H9 (cell line): ENCODE measurements around the gene TMEM39B. TPM values are rescaled to one million over a fixed set of nuclear protein-coding genes. Genes with fewer than 3 reads are reported as not detected.
A peak's percentile ranks its signal among the peaks of the same experiment; 100 is the strongest.

Experiments
- DNase-seq: peaks from one replicate; pipeline ENCODE4 v3.0.0-alpha.2; 2017
- H2AFZ ChIP-seq: one replicate; pipeline ENCODE4 v1.6.1; 2013; ENCODE audit warnings: mild to moderate bottlenecking, low read length, control low read depth, moderate library complexity
- H2AK5ac ChIP-seq: 2 replicates; pipeline ENCODE4 v1.6.1; 2013; ENCODE audit warnings: low read length, control low read depth, mixed read lengths; ENCODE audit not compliant: insufficient read length
- H2BK120ac ChIP-seq: one replicate; pipeline ENCODE4 v1.6.1; 2013; ENCODE audit warnings: low read depth, mild to moderate bottlenecking, low read length, control low read depth, inconsistent platforms; ENCODE audit not compliant: poor library complexity, severe bottlenecking
- H2BK12ac ChIP-seq: 2 replicates; pipeline ENCODE4 v1.6.1; 2013; ENCODE audit warnings: low read length, control low read depth, mixed read lengths, low read depth; ENCODE audit not compliant: insufficient read length
- H2BK15ac ChIP-seq: 2 replicates; pipeline ENCODE4 v1.6.1; 2013; ENCODE audit warnings: low read depth, low read length, control low read depth
- H2BK20ac ChIP-seq: one replicate; pipeline ENCODE4 v1.6.1; 2013; ENCODE audit warnings: low read depth, mild to moderate bottlenecking, low read length, control low read depth, inconsistent platforms; ENCODE audit not compliant: poor library complexity, severe bottlenecking
- H2BK5ac ChIP-seq: 2 replicates; pipeline ENCODE4 v1.6.1; 2013; ENCODE audit warnings: low read length, control low read depth, mixed read lengths; ENCODE audit not compliant: insufficient read length
- H3K14ac ChIP-seq: 2 replicates; pipeline ENCODE4 v1.6.1; 2013; ENCODE audit warnings: low read length, control low read depth; ENCODE audit not compliant: insufficient read depth
- H3K18ac ChIP-seq: 2 replicates; pipeline ENCODE4 v1.6.1; 2013; ENCODE audit warnings: low read depth, mild to moderate bottlenecking, mixed read lengths, low read length, control low read depth; ENCODE audit not compliant: insufficient read length
- H3K23ac ChIP-seq: 2 replicates; pipeline ENCODE4 v1.6.1; 2013; ENCODE audit warnings: low read length, control low read depth, mixed read lengths, low read depth; ENCODE audit not compliant: insufficient read length
- H3K23me2 ChIP-seq: 2 replicates; pipeline ENCODE4 v1.6.1; 2013; ENCODE audit warnings: low read depth, mild to moderate bottlenecking, mixed read lengths, low read length, control low read depth; ENCODE audit not compliant: insufficient read length, poor library complexity, severe bottlenecking
- H3K27ac ChIP-seq: 2 replicates; pipeline ENCODE4 v1.5.1; 2013; ENCODE audit warnings: low read length, control low read depth, mixed read lengths, low read depth; ENCODE audit not compliant: insufficient read length
- H3K27me3 ChIP-seq: 2 replicates; pipeline ENCODE4 v1.6.1; 2013; ENCODE audit warnings: low read length, control low read depth, inconsistent platforms; ENCODE audit not compliant: insufficient read depth
- H3K4ac ChIP-seq: 2 replicates; pipeline ENCODE4 v1.6.1; 2013; ENCODE audit warnings: low read depth, mild to moderate bottlenecking, control low read depth, inconsistent platforms, low read length, moderate library complexity
- H3K4me1 ChIP-seq: 2 replicates; pipeline ENCODE4 v1.6.1; 2013; ENCODE audit warnings: low read length, control low read depth, inconsistent platforms; ENCODE audit not compliant: insufficient read depth
- H3K4me2 ChIP-seq: 2 replicates; pipeline ENCODE4 v1.6.1; 2013; ENCODE audit warnings: low read length, control low read depth, mixed read lengths; ENCODE audit not compliant: insufficient read length, insufficient read depth
- H3K56ac ChIP-seq: 2 replicates; pipeline ENCODE4 v1.6.1; 2013; ENCODE audit warnings: low read depth, mild to moderate bottlenecking, mixed read lengths, low read length, control low read depth; ENCODE audit not compliant: insufficient read length
- H3K79me1 ChIP-seq: 2 replicates; pipeline ENCODE4 v1.6.1; 2013; ENCODE audit warnings: low read depth, mild to moderate bottlenecking, moderate library complexity, low read length, control low read depth, inconsistent platforms; ENCODE audit not compliant: insufficient read depth, poor library complexity, severe bottlenecking
- H3K79me2 ChIP-seq: 2 replicates; pipeline ENCODE4 v1.6.1; 2013; ENCODE audit warnings: low read length, control low read depth, inconsistent platforms; ENCODE audit not compliant: insufficient read depth
- H3K9ac ChIP-seq: 2 replicates; pipeline ENCODE4 v1.6.1; 2013; ENCODE audit warnings: low read length, control low read depth, mixed read lengths; ENCODE audit not compliant: insufficient read length; ENCODE audit errors: extremely low read depth
- H3K9me3 ChIP-seq: one replicate; pipeline ENCODE4 v1.6.1; 2013; ENCODE audit warnings: low read depth, low read length, inconsistent platforms; ENCODE audit not compliant: control insufficient read depth
- H3T11ph ChIP-seq: one replicate; pipeline ENCODE4 v1.6.1; 2013; ENCODE audit warnings: mild to moderate bottlenecking, low read length, control low read depth, inconsistent platforms
- H4K20me1 ChIP-seq: one replicate; pipeline ENCODE4 v1.6.1; 2013; ENCODE audit not compliant: control insufficient read depth, insufficient read length, insufficient read depth
- H4K5ac ChIP-seq: 2 replicates; pipeline ENCODE4 v1.6.1; 2013; ENCODE audit warnings: low read depth, mild to moderate bottlenecking, mixed read lengths, low read length, control low read depth; ENCODE audit not compliant: insufficient read length
- H4K8ac ChIP-seq: replicated peaks from 2 replicates; pipeline ENCODE4 v1.6.1; 2013; ENCODE audit warnings: low read length, control low read depth, mixed read lengths, low read depth; ENCODE audit not compliant: insufficient read length
- H4K91ac ChIP-seq: 2 replicates; pipeline ENCODE4 v1.6.1; 2013; ENCODE audit warnings: low read depth, mild to moderate bottlenecking, moderate library complexity, mixed read lengths, low read length, control low read depth; ENCODE audit not compliant: insufficient read length
- H3K27ac Mint-ChIP-seq, 3 experiments: 2 replicates in 2 of 3; 3 replicates in 1 of 3; pipeline ENCODE4 v1.8.0; 2020 to 2021; ENCODE audit warnings: mixed read lengths in 3 of 3, mild to moderate bottlenecking in 1 of 3, moderate library complexity in 1 of 3
- H3K27me3 Mint-ChIP-seq: 2 replicates; pipeline ENCODE4 v1.8.0; 2021; ENCODE audit warnings: low read depth, mild to moderate bottlenecking, moderate library complexity, mixed read lengths
- H3K36me3 Mint-ChIP-seq, 3 experiments: 2 replicates in 2 of 3; 3 replicates in 1 of 3; pipeline ENCODE4 v1.8.0; 2020 to 2021; ENCODE audit warnings: low read depth in 3 of 3, mixed read lengths in 3 of 3; ENCODE audit not compliant: insufficient read depth in 1 of 3
- H3K4me1 Mint-ChIP-seq, 2 experiments: 2 replicates each; pipeline ENCODE4 v1.8.0; 2020; ENCODE audit warnings: mixed read lengths in 2 of 2
- H3K4me3 Mint-ChIP-seq, 2 experiments: 2 replicates in 1 of 2; 3 replicates in 1 of 2; pipeline ENCODE4 v1.8.0; 2020 to 2021; ENCODE audit warnings: mild to moderate bottlenecking in 2 of 2, mixed read lengths in 2 of 2, moderate library complexity in 1 of 2
- H3K9me3 Mint-ChIP-seq, 2 experiments: 2 replicates in 1 of 2; 3 replicates in 1 of 2; pipeline ENCODE4 v1.8.0; 2020; ENCODE audit warnings: mild to moderate bottlenecking in 2 of 2, mixed read lengths in 2 of 2, moderate library complexity in 1 of 2
- WGBS: extraction: QIAGEN DNeasy Blood & Tissue Kit; methylation state at CpG from one replicate; pipeline ENCODE4 v1.1.7; 2013; ENCODE audit warnings: missing lambda C conversion rate, low lambda C conversion rate, mixed read lengths; ENCODE audit not compliant: insufficient read length; ENCODE audit errors: extremely low coverage; 5-methylcytosine and 5-hydroxymethylcytosine counted together
- total RNA-seq: library from RNA; stranded (reverse); gene quantifications from 2 replicates; pipeline ENCODE4 v1.2.1, GENCODE V29; 2021
- TF ChIP-seq, protein P1 (sequence below): fragments of 200-600 bp; sonication (generic); conservative IDR thresholded peaks from 3 replicates; pipeline ENCODE4 v1.8.0; 2021; ENCODE audit warnings: antibody characterized with exemption, mild to moderate bottlenecking

Gene TMEM39B
- total RNA-seq, 1 experiment from 2014 or later: 27.4 TPM

GRCh38 chr1:32107742-32108661, 35.3 kb downstream of the TMEM39B start, which contains the start of gene KPNA6:
Gene KPNA6 (plus strand): TSS chr1:32108056. CDS start chr1:32108131, 75 bp downstream.
- Histone ChIP-seq H2BK5ac (no peak within 1 kb of the TSS), H4K91ac (no peak within 1 kb of the TSS), H3K4ac (no peak within 1 kb of the TSS), H3K79me2 (peaks cover 17% of the 10 kb centered on the region), H2BK20ac (no peak within 1 kb of the TSS), H3K4me1 (no peaks in the 10 kb centered on the region), H2AK5ac (no peak within 1 kb of the TSS), H3K56ac (no peak within 1 kb of the TSS), H2BK15ac (no peak within 1 kb of the TSS), H3K4me2 (peak within 1 kb of the TSS; percentile 79), H3K79me1 (peaks cover 7% of the 10 kb centered on the region), H2BK120ac (no peak within 1 kb of the TSS), H4K5ac (no peak within 1 kb of the TSS), H3K23ac (no peak within 1 kb of the TSS), H3K27me3 (no peaks in the 10 kb centered on the region), H3K23me2 (no peaks in the 10 kb centered on the region), H4K8ac (no peak within 1 kb of the TSS), H3T11ph (no peak within 1 kb of the TSS), H3K9ac (peak within 1 kb of the TSS; percentile 74), H3K27ac (peak within 1 kb of the TSS; percentile 46), H3K14ac (peak within 1 kb of the TSS; percentile 48), H3K18ac (peak within 1 kb of the TSS; percentile 40), H4K20me1 (no peaks in the 10 kb centered on the region), H2BK12ac (no peak within 1 kb of the TSS), H2AFZ (no peak within 1 kb of the TSS), H3K9me3 (no peaks in the 10 kb centered on the region)
- Mint-ChIP-seq H3K9me3 (no peaks in the 10 kb centered on the region; a peak in 1 of 5 replicates), H3K4me1 (peaks cover 12 to 15% of the 10 kb centered on the region in 2 experiments), H3K36me3 (peaks cover 0 to 7% (median 4%) of the 10 kb centered on the region in 3 experiments; a peak in 5 of 7 replicates), H3K27ac (peak within 1 kb of the TSS; percentile 98 to 99 (median 98)), H3K27me3 (no peaks in the 10 kb centered on the region), H3K4me3 (peak within 1 kb of the TSS; percentile 99)
- WGBS: no CpG with 5 or more reads among the region's 45 CpGs
- TF ChIP-seq, protein P1, sequence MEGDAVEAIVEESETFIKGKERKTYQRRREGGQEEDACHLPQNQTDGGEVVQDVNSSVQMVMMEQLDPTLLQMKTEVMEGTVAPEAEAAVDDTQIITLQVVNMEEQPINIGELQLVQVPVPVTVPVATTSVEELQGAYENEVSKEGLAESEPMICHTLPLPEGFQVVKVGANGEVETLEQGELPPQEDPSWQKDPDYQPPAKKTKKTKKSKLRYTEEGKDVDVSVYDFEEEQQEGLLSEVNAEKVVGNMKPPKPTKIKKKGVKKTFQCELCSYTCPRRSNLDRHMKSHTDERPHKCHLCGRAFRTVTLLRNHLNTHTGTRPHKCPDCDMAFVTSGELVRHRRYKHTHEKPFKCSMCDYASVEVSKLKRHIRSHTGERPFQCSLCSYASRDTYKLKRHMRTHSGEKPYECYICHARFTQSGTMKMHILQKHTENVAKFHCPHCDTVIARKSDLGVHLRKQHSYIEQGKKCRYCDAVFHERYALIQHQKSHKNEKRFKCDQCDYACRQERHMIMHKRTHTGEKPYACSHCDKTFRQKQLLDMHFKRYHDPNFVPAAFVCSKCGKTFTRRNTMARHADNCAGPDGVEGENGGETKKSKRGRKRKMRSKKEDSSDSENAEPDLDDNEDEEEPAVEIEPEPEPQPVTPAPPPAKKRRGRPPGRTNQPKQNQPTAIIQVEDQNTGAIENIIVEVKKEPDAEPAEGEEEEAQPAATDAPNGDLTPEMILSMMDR: no peak
- DNase-seq: peak; percentile 91
